NCI-H2107 treated with DMSO at 0.1 percent for 48 hours (cell line): ENCODE measurements around the gene GPX1.
A peak's percentile ranks its signal among the peaks of the same experiment; 100 is the strongest.
"Not testable (repeated sequence)": the region's sequence is repeated elsewhere in the genome, so short reads cannot be mapped to it uniquely, and the experiment has no call there.

Experiments
- DNase-seq: peaks from one replicate; lab custom pipeline; 2025; ENCODE audit not compliant: unreplicated experiment; lab: John Stamatoyannopoulos, UW

GPX1 gene

DNA sequence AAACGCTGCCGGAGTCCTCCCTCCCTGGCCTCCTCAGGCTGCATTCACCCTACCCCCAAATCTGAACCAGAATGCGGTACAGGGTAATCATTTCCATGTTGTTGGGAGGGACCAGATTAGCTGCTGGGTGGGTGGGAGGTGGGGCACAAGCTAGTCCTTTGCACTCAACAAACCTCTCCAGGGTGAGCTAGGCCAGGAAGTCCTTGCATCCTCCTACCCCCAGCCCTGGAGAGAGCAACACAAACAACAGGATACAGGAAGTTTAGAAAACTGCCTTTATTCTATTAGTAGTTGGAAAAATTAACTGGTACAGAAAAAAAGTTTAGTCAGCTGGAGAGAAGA is 702 bp upstream of the GPX1 start:
- DNase-seq: no peak

DNA sequence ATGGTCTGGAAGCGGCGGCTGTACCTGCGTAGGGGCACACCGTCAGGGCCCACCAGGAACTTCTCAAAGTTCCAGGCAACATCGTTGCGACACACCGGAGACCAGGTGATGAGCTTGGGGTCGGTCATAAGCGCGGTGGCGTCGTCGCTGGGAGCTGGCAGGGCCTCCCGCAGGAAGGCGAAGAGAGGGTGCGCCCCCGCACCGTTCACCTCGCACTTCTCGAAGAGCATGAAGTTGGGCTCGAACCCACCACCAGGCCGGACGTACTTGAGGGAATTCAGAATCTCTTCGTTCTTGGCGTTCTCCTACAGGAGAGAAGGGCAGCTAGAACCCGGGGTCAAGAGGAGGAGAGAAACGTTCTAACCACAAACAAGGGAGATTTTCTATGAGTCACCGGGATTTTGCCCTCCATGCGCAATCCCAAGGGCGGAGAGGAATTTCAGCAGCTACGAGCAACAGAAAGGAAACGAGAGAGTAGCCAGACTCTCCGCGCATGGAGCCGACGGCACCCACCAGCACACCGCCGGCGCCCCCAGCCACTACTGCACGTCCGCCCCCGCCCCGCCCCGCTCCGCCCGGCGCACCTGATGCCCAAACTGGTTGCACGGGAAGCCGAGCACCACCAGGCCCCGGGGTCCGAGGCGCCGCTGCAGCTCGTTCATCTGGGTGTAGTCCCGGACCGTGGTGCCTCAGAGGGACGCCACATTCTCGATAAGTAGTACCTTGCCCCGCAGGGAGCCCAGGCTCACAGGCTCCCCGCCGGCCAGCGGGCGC is 523 bp downstream of the GPX1 start:
- not testable (repeated sequence) for DNase-seq

DNA sequence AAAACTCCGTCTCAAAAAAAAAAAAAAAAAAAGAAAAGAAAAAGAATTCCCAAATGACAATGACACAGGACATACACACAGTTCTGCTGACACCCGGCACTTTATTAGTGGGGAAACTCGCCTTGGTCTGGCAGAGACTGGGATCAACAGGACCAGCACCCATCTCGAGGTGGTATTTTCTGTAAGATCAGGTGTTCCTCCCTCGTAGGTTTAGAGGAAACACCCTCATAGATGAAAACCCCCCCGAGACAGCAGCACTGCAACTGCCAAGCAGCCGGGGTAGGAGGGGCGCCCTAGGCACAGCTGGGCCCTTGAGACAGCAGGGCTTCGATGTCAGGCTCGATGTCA is 1.1 kb downstream of the GPX1 start:
- DNase-seq: not testable (repeated sequence)

DNA sequence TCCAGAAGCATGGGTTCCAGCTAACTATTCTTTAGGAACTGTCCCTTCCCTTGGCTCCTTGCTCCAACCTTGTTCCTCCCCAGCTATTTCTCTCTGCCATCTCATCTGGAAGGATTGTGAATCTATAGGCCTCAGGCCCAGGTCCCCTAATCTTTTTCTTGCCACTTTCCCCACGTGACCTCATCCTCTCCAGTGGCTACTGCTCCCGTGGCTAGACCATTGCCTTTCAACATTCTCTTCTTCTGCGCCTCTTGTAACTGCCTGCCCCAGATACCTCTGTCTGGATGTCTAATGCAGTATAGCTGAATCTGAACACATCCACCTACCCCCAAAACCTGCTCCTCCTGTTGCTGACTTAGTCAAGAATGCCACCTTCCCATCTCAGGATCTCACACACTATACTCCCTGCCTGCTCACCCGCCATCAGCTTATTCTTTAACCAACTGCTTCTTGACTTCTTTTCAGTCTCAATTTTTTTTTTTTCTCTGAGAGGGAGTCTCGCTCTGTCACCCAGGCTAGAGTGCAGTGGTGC is 5.2 kb downstream of the GPX1 start:
- DNase-seq: no peak

DNA sequence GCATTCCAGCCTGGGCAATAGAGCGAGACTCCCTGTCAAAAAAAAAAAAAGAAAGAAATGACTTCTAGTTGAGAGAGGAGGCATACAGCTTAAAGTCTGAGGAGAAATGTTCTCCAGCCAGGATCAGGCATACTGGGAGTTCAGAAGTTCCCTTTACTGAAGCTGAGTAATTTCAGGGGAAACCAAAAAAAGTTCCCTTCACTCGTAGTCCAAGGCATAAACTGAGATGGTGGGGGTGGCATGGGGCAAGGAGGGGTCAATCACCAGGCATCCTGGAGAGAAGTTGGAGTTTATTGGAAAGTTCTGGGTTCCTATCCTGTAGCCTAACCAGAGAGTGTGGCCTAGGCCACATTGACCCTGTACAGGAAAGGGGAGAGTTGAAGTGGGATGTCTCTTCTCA is 5.9 kb downstream of the GPX1 start:
- DNase-seq: no peak

DNA sequence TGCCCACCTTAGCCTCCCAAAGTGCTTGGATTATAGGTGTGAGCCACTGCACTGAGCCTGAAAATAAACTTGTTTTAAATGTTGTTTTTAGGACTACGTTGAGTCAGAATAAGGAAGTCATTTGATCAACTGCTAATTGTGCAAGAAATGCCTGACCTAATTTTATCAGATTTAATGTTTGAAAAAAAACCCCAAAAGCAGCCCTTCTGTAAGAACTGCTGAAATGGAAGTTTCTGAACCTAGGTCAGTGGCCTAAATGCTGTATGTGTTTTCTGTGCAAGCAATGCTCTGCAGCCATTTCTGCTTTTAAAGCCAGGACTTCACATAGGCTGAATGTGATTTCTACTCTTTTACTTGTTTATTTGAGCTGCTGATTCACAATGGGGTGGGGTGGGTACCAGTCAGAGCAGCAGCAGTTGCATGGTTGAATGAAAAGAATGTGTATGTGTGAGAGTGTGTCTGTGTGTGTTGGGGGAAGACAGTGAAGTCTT is 6.6 kb downstream of the GPX1 start:
- no peak for DNase-seq

DNA sequence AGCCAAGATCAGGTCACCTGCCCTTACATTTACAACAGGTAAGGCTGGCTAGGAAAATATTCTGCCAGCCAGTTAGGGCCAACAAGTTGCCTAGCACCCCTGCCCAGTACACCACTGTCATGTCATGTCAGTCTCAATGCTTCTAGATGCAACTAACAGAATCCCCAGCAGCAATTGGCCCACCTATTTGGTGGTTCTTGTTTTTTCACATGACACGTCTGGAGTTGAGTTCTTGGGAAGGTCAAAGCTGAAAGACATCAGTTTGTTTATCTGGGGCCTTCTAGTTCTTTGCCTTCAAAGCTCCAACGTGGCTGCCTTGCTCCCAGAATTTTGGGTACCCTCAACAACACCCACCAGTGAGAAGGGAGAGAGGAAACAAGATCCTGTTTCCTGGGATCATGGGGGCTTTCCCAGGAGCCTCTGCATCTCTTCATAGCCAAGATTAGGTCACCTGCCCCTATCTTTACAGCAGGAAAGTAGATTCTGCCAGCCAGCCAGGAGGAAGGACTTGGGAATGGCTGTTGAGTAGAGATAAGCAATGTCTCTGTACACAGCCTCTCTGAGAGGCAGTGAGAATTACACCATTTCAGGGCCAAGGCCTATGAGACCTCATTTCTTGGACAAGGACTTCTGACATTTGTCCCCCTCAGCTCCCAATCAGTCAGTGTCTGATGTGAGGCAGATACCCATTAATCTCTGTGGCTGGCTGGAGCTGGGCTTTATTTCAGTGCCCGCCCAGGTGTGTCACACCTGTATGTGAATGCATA is 8.6 kb downstream of the GPX1 start:
- DNase-seq: no peak

DNA sequence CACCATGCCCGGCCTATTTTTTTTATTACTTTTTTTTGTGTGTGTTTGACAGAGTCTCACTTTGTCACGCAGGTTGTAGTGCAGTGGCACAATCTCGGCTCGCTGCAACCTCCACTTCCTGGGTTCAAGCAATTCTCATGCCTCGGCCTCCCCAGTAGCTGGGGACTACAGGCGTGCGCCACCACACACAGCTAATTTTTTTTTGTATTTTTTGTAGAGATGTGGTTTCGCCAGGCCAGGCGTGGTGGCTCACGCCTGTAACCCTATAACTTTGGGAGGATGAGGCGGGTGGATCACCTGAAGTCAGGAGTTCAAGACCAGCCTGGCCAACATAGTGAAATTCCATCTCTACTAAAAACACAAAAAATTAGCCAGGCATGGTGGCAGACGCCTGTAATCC is 9.8 kb downstream of the GPX1 start:
- not testable (repeated sequence) for DNase-seq

DNA sequence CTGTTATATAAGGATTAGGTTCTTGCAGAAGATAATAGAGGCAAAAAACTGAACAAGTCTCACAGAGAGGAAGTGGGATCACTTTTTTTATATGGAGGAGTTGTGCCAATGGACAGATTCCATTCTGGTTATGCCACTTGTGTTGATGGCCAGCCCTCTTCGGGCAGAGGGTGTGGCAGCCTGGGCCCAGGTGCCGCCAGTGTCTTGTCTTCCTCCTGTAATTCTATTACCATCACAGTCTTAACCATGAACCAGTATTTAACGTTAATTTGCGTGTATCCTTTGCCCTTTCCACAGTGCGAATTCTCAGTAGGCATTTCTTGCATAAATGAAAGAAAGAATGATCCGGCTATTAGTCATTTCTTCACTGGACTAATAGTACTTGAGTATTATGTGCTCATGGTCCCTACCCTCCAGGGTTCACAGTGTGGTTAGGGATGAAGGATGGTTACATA is 11.3 kb downstream of the GPX1 start:
- no peak for DNase-seq

DNA sequence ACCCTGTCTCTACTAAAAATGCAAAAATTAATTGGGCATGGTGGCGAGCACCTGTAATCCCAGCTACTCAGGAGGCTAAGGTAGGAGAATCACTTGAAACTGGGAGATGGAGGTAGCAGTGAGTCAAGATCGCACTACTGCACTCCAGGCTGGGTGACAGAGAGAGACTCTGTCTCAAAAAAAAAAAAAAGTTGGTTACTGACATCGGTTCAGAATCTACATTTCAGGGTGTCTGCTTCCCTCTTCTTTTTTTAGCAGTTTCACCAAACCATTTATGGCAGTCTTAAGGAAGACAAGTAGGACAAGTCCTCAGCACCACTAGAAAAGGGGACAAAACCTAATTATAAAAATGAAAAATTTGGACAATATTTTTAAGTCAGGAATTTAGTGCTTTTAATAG is 15.0 kb downstream of the GPX1 start:
- DNase-seq: no peak

DNA sequence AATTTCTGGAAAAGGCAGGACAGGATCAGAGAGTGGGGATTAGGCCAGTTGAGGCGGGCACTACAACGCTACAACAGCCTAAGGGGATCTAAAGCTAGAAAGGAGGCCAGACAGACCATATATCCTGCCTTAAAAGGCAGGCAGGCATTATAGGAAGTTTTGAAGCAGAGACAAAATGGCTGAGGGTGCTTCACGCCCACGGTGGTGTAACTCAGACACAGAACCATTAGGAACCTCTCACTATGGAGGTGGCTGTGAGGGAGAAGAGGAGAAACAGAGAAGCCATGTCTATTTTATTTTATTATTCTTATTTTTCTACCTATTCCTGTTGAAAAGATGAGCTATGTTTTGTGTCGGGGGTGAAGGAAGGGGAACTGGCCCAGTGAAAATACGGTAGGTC is 16.2 kb downstream of the GPX1 start:
- DNase-seq: no peak

DNA sequence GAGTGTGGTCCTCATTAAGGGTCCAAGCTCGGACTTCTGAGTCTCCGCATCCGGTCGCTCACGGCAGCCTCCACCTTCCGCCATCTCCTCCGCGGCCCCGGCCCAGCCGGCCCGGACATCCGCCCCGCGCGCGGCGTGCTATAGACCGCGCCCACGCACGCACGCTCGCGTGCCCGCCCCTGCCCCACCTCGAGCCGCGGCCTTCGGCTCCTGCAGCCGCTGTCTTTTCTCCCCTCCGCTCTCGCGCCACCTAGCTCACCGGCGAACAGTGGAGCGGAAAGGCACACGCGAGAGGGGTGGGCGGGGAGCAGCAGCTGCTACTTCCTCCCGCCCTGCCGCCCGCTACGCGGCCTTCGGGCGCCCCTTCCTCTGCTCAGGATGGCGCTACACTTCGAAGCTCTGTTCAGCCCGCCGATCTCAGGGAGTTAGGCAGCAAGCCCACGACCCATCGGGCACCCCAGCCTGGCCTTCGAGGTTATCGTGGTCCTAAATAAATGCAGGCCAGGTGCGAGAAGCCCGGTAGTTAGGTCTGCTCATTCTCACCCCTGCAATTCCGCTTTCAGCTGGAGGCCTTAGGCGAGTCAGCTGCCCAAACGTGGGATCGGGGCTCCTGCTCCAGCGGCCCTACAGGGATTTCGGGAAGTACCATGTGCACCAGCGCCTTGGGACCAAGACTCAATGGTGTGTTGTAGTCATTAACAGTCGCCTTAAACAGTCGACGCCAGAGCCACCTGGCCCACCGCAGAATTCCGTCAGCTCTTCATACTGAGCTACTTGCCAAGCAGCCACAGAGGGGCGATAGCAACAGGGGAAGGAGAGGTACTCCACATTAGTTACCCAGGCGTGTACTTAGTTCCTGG is 18.0 kb downstream of the GPX1 start, which contains the start of gene USP4:
Gene USP4, minus strand, starts transcription at position 113 of the 860 bp plus-strand sequence. Its CDS starts 29 bp downstream, at position 84.
- DNase-seq: peak; percentile 72

DNA sequence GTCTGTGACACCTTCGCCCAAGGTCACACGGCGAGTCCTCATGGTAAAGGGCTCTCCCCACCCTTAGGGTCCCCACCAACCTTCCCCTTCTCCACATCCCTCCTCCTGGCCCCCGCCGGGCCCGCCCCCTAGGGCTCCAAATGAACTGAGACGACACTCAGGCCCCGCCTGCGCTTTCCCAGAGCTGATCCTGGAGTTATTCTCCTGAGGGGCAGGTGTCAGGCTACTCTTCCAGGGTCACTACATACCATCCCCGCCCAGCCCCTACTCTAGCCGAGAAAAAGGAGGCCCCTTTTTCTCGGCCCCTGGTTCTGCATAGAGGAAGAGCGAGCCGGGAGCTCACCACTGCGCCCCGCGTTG is 18.6 kb downstream of the GPX1 start:
- no peak for DNase-seq

DNA sequence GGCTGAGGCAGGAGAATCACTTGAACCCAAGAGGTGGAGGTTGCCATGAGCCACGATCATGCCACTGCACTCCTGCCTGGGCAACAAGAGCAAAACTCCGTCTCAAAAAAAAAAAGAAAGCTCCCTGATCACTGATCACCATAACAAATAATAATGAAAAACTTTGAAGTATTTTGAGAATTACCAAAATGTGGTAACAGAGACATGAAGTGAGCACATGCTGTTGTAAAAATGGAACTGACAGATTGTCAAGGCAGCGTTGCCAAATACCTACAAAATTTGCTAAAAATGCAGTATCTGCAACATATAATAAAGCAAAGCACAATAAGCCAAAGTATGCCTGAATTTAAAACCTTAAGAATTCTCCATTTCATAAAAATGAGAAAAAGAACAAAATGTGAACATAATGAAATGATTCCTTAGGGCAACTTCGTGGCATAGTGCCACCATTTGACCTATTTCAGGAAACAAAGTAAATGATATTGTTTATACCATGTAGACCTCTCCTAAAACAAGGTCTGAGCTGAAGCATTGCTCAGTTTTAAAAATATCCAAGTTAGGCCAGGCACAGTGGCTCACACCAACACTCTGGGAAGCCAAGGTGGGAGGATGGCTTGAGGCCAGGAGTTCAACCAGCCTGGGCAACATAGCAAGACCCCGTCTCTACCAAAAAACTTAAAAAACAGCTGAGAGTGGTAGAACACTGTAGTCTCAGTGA is 24.1 kb downstream of the GPX1 start:
- no peak for DNase-seq

DNA sequence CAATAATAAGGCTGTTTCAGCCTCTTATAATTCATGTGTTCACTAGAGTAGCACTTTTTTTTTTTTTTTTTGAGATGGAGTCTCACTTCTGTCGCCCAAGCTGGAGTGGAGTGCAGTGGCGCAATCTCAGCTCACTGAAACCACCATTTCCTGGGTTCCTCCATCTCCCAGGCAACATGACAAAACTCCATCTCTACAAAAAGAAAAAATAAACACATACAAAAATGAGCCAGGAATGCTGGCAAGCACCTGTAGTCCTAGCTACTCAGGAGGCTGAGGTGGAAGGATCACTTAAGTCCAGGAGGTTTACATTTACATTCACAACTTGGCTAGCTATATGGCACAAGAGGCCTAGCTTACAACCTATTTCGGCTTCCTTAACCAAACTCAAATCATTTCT is 25.1 kb downstream of the GPX1 start:
- DNase-seq: no peak

DNA sequence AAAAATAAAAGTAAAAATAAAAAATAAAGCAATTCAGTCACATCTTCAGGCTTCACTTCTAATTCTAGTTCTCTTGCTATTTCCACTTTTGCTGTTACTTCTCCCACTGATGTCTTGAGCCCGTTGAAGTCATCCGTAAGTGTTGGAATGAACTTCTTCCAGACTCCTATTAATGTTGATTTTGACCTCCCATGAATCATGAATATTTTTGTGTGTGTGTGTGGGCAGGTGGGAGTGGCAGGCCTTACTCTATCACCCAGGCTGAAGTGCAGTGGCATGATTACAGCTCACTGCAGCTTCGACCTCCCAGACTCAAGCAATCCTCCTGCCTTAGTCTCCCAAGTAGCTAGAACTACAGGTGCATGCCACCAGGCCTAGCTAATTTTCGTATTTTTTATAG is 29.0 kb downstream of the GPX1 start:
- no peak for DNase-seq

DNA sequence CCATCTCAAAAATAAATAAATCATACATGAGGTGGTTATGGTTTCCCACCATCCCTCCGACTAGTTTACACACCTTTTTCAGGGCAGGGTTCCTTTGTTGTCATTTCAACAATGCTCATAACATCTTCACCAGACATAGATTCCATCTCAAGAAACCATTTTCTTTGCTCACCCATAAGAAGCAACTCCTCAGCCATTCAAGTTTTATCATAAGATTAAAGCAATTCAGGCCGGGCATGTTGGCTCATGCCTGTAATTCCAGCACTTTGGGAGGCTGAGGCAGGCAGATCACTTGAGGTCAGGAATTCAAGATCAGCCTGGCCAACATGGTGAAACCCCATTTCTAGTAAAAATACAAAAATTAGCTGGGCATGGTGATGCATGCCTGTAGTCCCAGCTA is 29.8 kb downstream of the GPX1 start:
- not testable (repeated sequence) for DNase-seq

DNA sequence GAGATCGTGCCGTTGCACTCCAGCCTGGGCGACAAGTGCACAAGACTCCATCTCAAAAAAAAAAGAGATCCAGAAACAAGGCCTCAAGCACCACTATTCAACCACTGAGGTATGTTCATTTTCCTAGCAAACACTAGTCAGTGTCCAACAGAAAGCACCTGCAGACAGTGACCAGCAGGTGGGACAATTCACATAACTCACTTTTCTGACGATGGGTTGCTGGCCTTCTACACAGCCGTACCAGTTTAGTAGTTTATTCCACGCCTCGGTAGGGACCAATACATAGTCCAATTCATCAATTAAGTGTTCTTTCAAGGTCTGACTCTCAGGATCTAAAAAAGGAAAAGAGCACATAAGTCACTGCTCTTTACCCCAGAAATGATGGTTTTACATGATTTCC is 30.7 kb downstream of the GPX1 start:
- DNase-seq: no peak

DNA sequence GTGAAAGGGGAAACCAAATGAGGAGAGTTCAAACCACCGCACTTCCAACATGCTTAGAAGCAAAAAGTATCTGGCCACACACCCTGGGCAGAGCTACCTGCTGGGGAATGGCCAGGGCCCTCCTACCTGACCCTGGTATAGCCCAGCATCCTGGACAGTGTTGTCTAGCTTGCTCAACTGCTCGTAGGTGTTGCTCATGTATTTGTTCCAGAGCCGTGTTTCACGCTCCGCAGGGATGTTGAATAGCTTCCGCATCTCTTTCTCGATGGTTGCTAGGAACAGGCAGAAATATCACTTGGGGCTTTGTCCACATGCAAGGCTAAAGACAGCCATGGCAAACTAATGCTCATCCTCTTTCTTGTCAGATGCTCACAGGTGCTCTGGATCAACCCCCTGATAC is 33.4 kb downstream of the GPX1 start:
- DNase-seq: no peak

DNA sequence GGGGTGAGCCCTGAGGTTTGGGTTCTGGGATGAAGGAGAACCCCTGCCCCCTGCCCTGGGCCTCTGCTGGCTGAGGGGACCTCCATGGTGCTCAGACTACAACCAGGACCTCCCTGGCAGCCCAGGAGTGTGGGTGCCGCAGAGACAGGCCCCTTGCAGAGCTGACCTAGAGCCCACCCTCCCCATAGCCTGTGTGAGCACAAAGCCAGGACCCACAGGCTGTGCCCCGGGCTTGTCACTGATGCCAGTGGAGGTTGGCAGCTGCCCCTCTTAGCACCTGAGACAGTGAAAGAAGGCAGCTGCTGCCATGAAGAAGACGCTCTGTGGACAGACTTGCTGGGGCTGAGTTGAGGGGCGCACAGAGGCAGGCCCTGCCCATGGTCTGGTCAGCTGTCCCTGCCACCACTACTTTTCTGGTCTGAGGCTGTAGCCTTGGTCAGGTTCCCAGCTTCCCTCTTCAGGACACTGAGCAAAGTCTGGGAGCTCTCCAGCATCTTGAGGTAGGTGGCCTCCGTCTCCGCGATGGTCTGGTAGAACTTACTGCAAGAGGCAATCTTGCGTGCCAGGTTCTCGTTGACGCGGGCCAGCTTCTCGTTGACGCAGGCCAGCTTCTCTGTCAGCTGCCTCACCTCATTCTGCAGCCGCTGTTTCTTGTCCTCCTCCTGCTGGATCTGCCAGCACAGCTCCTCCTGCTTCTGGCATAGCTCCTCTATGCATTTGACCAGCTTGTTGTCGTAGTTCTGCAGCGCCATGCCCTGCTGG is 41.3 kb downstream of the GPX1 start:
- no peak for DNase-seq
